ENCODE measurements around the gene GABBR2.
"Not testable (repeated sequence)": the region's sequence is repeated elsewhere in the genome, so short reads cannot be mapped to it uniquely, and the experiment has no call there.

Gene GABBR2

DNA sequence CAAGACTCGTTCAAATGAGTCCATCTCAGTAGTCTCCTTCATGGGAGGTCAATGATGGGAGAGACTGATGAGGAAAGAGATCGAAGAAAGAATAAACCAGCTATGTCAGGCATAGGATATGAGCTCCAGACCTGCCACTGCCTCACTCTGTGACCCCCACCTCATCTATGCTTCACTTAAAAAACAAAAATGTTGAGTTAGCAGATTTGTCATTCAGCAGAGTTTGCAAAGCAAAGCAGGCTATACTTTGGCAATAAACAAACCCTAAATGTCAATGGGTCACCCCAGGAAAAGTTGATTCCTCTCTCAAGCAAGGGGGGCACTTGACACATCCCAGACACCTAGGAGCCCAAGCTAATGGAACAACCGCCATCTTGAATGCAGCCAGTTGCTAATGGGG, 117.0 kb downstream of the GABBR2 start:
- no peak for DNase-seq

DNA sequence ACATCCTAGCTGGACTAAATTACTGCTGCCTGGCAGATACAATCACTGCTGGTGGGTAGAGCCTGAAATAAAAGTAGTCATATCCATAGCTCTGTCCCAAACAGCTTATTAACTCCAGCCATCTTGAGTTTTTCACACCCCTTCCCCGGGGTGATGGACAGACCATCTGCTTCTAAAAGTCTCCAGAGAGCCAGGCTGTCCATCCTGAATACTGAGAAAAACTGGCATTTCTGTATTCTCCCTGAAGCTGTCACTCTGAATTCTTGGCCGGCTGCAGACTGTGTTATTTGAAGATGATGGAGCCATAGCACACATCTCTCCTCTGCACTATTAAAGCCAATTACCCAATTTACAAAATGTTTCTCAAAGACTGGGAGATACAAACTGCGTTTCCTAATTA, 118.6 kb downstream of the GABBR2 start:
- no peak for DNase-seq

DNA sequence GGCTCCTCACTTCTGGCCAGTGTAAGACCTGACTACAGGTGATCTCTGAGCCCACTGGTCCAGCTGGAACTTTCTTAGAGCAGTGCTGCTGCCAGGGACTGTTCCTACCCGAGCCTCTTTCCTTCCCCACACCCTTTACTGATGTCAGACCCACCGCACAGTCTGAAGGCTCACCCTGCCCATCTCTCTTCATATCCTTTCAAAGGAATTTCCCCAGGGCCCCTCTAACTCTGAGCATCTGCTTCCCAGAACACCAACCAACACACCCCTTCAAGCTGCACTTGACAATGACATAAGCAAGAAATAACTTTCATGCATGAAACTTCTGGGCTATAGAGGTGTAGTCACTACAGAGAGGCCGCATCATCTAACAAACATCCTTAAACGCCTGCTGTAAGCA, 119.6 kb downstream of the GABBR2 start:
- no peak for DNase-seq

DNA sequence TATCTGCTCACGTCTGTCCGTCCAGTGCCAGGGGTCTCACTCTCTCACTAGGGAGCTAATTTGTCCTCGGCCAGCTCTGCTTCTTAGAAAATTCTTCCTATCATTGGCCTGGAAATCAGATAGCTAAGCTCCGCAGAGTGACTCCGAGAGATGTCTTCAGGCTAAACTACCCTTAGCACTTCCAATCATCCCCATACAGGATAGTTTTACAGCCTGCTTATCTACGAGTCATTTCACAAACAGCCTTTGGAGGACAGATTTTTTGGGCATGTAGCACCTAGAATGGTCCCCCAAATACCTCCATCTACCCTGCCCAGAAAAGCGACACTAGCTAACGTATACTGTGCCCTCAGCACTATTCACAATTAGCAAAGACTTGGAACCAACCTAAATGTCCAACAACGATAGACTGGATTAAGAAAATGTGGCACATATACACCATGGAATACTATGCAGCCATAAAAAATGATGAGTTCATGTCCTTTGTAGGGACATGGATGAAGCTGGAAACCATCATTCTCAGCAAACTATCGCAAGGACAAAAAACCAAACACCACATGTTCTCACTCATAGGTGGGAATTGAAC, 123.8 kb downstream of the GABBR2 start:
- not testable (repeated sequence) for DNase-seq

DNA sequence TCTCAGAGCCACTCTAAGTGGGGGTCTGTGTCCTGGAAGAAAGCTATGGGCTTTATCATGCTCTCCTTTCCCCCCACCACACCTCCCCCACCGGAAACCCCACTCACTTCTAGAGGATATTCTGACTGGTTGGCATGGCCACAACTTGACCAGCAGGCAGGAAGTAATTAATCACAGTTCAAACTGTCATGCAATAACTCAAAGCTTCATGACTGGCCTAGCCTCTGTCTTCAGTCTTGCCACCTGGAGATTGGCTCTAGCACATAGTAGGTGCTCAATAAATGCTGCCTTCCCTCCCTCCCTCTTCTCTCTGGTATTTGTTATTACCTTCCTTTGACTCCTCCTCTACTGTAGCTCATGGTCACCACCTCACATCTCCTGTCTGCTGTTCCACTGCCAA, 124.7 kb downstream of the GABBR2 start:
- DNase-seq: no peak

DNA sequence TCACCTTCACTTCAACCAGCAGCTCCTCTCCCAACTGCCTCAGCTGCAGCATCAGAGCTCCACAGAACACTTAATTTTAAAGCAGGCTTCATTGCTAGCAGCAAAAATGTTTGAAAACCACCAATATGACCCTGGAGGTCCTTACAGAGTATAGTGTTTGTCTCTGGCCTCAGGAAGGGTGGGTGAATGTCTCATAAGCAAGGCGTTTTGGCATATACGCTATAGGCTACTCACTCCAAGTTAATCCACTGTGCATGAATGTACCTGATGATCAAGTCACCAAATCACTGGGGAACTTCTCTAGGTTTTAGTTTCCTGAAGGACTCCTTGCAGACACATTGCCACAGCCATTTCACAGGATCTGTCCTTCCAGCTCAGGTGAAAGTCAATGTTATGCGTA, 125.3 kb downstream of the GABBR2 start:
- no peak for DNase-seq

DNA sequence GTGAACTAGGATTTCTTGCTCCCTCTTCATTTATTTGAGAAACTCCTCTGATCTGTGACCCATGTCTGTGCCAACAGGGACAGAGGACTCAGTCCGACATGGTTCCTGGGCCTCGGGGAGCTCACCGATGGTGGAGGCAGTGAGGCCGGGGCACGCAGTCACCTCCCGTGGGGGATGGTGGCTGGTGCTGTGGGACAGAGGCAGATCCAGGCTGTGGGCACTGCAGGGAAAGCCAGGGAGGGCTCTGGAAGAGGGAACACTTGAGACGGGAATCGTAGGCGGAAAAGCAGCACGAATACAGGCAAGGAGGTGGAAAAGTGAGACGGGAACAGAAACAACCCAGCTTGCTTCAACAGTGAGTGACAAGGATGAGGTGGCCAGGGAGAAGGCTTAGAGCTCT, 127.8 kb downstream of the GABBR2 start:
- DNase-seq: no peak

DNA sequence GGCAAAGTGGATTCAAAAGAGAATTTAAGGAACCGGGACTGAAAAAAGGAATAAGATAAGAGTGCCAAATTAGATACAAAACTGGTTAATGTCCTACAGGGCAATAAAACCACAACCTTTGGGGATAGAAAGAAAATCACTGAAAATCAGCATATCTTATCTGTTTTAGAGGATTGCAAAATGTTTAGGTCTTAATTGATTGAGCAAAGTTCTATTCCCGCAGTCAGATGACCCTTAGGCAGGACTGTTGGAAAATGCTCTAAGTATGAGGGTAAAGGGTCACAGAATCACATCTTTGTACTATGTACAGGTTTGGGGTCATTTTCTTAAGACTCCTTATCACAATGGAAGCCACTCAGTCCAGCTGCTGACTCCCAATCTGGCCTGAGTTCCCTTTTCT, 129.0 kb downstream of the GABBR2 start:
- no peak for DNase-seq

DNA sequence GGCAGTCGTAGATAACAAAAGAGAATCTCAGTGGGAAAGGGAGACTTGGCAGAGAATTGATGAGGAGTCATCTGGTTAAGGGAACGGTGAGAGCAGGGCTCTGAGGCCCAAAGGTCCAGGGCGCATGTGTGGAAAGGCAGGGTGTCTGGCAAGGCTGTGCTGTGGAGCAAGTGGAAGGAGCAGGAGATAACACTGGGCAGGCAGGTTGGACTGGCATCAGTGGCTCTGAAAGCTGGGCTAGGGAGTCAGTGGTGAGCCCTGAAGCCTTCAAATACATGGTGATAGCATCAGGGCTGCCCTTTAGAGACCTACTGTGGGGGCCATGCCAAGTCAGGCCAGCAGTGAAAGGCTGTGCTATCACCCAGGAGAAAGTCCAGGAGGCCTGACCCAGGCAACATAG, 131.3 kb downstream of the GABBR2 start:
- no peak for DNase-seq

DNA sequence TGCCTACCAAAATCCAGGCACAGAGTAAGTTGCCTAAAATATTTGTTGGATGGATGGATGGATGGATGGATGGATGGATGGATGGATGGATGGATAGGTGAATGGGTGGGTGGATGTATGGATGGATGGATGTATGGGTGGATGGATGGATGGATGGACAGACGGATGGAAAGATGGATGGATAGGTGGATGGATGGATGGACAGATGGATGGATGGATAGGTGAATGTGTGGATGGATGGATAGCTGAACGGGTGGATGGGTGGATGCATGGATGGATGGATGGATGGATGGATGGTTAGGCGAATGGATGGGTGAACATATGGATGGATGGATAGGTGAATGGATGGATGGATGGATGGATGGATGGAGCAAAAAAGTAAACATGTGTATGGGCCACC, 131.9 kb downstream of the GABBR2 start:
- DNase-seq: no peak

DNA sequence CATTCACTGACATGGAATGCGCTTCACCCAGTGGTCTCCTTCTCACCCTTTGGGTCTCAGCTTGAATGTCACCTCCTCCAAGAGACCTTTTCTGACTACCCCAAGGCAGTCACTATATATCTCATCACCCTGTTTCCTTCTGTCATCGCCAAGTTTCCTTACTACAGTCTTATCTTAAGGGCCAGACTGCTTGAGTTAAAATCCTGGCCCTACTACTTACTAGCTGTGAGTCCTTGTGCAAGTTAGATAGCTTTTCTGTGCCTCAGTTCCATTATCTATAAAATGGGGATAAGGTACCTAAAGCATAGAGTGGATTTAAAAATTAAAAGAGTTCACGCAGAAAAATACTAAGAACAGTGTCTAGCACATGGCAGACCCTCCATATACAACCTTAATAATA, 132.4 kb downstream of the GABBR2 start:
- DNase-seq: no peak

DNA sequence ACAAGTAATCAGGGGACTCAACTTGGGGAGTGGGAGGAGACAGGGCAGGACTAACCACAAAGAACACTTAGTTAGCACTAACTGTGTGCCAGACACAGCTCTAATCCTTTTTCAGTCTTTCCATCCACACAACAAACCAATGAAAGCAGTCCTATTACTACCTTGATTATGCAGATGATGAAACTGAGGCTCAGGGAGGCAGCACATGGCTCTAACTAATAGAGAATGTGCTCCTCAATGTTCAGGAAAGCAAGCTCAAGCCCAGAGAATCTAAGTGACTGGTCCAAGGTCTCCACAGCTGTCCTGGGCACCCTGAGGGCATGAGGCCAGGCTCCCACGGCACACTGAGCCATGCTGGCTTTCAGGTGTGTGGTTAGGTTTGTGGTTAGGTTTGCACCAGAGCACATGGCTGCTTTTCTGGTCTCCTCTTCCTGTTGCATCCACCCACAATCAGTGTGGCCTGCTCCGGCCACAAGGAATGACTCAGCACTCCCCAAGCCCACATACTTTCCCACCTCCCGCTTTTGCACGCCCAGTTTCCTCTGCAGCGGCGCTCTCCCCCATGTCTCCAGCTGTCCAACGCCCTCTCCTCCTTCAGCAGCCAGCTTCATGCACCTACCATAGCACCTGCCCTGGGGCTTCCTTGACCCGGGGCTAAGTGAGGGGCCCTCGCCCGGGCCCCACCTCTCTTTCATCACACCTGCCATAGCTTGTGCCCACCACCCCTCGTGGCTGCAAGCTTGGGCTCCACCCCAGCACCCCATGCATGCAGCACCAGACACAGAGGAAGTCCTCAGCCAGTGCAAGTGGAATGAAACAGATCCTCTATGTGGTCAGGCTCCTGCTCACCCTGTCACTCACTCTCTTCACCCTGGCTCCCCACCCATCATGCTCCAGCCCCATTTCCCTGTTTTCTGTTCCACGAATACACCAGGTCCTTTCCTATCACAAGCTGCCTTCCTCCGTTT, 133.1 kb downstream of the GABBR2 start:
- DNase-seq: no peak

DNA sequence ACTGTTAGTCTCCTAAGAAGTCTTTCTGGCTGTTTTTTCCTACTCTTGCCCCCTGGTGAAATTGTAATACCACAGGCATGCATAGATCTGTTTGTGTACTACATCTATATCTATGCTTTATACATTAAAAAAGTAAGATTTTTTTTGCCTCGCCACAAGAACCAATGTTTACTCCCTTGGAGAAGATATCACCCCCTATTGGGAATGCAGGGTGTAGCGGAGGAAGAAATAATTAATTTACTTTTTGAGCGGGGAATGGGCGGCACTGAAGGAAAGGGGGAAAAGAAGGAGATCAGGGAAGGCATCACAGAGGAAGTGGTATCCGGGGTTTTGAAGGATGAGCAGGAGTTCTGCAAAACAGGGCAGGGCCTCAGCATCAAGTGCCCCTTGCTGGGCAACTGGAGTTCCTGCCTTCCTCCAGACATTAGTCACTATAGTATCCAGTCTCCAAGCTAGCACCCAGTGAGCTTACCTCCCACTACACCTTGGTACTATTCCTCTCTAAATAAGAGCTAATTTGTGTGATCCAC, 134.9 kb downstream of the GABBR2 start:
- DNase-seq: no peak

DNA sequence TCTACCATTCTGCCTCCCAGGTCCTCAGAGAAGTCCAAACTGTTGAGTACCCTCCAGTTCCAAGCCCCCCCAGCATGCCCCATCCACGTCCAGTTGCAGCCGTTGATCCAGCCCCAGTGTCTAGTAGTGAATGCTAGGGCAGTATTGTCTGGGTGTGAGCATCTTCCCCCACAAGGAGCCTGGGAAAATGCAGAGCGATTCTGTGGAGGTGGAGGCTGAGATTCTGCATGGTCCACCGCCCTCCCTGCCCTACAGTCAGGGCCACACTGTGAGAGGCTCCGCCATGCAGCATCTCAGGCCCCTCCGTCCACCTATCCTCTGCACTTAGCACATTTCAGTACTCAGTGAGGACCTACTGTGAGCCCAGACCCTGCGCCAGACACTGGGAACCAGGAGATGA, 135.9 kb downstream of the GABBR2 start:
- no peak for DNase-seq

DNA sequence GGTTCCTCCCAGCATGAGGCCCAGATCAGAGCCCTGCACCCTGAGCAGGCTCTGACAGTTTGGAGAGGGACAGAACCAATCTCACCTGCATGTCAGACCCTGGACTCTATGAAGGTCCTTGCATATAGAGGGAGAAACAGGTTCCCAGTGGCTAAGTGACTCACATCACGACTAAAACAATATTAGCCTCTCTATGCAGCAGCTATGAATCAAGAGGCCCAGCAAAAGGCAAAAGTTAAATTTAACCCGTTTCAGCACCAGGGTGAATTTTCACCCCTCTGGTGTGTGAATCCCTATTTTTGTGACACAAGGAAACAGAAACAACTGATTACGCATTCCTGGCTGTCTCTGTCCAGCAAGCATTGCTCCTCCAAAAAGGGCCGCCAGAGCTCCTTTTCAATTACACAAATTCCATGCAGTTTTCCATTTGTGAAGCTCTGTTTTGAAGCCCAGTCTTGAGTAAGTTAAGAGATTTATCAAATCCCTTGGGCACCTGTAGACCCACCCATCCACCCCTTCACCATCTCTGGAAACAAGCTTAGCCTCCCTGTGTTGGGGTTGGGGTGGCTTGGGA, 136.6 kb downstream of the GABBR2 start:
- DNase-seq: no peak

DNA sequence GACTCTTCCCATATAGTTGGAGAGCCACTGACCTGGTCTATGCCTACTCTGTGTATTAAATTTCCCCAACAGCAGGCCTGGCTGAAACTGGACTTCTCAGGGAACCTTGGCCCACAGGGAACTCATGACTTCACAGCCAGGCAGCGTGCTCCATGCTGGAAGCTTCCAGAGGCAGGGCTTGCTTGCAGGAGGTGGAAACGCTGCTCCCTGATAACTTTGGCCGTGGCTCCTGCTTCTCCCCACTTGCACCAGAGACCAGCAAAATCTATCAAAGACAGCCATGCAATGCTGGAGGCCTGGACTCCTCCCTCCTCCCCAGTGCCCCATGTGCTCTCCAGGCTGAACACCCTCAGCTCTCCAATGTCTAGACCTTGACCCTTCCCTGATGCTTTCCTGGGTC, 137.1 kb downstream of the GABBR2 start:
- no peak for DNase-seq

DNA sequence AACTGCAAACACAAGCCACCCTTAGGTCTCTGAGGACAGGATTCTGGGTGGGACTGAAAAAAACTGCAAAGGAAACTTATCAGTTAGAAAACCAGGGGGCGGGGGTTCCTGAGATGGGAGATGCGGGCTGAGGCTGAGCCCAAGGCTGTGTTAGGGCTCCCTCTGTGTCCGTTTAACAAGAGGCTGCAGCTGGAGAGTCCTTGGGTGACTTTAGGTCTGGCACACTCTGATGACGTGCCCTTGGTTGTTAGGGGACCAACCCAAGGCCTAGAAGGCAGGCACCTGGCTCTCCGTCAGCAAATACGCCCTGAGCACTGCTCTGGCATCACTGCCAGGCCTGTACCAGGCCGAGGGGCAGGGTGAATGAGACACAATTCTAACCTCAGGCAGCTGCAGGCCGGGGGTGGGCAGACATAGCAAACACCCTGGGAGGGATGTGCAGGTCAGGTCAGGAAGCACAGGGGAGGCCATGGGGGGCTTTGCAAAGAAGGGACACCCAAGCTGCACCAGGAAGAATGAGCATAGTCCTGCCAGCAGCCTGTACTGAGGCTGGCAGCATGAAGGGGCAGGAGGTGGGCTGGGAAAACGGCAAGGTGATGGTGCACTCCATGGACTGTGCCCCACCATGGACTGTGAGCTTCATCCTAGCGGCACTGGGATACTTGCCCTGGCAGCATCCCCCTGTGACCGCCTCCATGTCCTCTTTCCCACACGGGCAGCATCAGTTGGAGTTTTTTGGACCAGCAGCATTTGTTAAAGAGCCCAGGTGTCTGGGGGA, 137.9 kb downstream of the GABBR2 start:
- DNase-seq: no peak

DNA sequence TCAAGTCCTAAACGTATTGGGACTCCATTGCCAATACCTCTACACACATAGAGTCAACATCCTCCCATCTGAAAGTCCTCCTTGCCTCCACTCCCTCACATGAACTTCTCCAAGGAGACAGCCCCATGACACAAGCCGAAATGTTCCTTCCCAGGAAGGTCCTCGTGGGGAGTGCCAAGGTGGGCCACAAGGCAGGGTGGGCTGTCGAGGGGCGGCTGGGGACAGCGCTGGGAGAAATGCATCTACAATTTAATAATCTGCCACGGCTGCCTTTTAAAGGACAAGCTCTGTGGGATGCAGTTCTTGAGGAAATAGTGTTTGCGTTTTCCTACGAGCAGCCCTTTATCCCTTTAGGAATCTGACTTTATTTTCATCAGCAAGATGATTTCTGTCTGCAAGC, 138.7 kb downstream of the GABBR2 start:
- no peak for DNase-seq

DNA sequence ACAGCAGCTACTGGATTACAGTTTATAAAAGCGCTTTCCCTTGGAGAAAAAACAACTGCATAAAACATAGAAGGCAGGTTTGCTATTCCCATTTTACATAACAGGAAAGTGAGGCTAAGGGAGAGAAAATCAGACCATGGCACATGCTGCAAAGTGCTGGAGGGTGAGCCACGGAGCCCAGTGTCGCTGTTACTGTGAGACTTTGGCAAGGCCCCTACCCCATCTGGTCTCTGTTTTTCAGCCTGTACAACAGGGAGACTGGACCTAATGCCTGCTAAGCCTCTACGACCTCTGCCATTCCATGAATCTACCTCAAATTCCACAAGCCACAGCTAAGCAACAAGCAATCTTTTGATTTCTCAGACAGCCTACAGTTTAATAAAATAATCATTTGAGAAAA, 139.2 kb downstream of the GABBR2 start:
- DNase-seq: no peak

DNA sequence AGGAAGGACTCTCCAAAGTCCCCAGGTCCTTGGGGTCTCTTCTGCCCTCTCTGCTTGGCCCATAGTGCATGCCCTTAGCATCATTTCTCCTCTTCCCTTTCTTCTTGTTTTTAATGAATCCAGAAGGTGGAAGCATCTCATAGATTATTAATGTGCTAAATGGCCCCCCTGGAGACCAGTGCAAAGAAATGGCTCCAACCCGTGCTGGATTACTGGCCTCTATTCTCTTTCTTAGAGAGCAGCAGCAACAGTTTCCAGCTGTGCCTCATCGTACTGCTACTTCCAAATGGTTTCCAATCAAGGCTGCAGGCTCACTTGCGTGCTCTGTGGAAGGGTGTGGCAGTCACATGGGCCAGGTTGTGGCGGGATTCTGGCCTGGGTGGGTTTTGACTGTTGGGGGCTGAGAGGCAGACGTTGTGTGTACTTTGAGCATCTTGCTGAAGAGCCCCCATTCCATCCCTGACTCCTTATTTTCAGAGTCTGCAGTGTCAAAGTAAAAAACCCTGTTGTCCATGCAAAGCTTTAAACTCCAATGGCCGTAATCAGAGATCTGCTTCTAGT, 139.7 kb downstream of the GABBR2 start:
- no peak for DNase-seq

DNA sequence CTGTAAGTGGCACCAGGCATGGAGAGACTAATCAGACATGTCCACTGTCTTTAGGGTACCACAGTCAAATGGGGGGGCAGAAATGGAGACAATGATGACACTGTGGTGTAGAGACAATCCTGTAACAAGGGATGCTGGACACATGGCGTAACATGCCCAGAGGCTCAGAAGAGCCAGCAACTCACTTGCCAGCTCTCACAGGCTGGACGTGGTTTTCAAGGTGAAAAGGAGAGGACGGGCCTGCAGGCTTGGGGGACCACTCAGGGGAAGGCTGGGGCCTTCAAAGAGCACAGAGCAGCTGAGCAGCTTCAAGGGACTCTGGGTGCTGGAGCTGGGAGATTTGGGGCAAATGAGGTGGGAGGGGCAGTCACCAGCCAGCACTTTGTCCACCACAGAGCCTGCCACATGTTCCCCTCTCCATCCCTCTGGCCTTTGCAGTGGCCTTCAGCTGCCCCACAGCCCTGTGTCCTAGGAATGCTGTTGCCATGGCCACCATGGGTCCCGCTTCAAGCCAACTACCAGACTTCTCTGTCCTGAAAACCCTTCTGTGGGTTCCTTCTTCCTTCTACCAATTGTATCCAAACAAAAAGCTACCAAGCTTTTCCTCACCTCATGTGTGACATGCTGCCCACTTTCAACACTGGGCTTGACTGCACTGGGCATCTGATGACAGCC, 140.4 kb downstream of the GABBR2 start:
- no peak for DNase-seq

DNA sequence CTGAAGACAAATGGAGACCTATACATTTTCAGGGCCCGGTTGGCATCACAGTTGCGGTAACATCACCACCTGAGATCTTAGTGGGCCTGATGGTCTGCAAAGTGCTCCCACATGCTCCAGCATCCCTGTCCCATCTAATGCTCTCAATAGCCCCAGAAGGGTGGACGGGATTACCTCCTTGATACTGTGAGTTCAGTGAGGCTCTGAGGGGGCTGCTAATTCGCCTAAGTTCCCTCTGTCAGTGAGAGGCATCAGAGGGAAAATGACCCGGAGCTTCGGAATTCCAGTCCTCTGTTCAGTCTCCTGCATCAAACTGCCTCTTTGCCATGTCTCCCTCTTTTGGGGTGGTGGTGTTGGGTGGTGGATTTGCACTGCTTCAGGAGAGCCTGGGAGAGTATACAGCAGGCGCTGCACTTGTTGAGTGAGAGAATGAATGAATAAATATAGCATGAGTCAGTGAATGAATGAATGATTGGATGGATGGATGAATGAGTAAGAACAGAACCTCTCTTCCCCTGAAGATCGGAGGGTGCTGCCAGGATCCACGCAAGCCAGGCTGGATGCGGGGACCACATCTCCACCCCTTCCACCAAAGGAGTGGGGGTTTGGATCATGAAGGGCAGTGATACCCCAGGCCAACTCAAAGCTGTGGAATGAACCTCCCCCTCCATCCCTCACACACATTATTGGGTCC, 141.0 kb downstream of the GABBR2 start:
- DNase-seq: no peak

Measured in SIG-M5 (cell line).